MCF 10A (cell line): ENCODE results near the gene RBCK1. TPM values are rescaled to one million over a fixed set of nuclear protein-coding genes. Genes with fewer than 3 reads are reported as not detected.

Experiments
- total RNA-seq: library from RNA; stranded (reverse); gene quantifications from 2 replicates; pipeline ENCODE4 v1.2.3, GENCODE V29; 2022

RBCK1 gene
- total RNA-seq, 1 experiment from 2014 or later = 353 TPM

Other genes starting within 250 kb of the RBCK1 start
- not detected in 2 replicates for gene DEFB128, start 218.6 kb upstream of the RBCK1 start, total RNA-seq
- not detected in 2 replicates for gene DEFB129, start 181.0 kb upstream of the RBCK1 start, total RNA-seq
- not detected in 2 replicates for gene DEFB132, start 150.6 kb upstream of the RBCK1 start, total RNA-seq
- gene C20orf96, start 117.5 kb upstream of the RBCK1 start, total RNA-seq = 2.4 and 3.8 TPM in 2 replicates
- gene ZCCHC3, start 110.7 kb upstream of the RBCK1 start, total RNA-seq = 11.7 and 12.1 TPM in 2 replicates
- 17.2 and 17.6 TPM in 2 replicates for gene SOX12, start 82.7 kb upstream of the RBCK1 start, total RNA-seq
- gene NRSN2, start 61.2 kb upstream of the RBCK1 start, total RNA-seq = 8.2 and 8.4 TPM in 2 replicates
- gene TRIB3, start 27.5 kb upstream of the RBCK1 start, total RNA-seq = 477 and 598 TPM in 2 replicates
- gene TBC1D20, start 54.2 kb downstream of the RBCK1 start, total RNA-seq = 32.5 and 36.0 TPM in 2 replicates
- 271 and 297 TPM in 2 replicates for gene CSNK2A1, start 135.5 kb downstream of the RBCK1 start, total RNA-seq
- gene TCF15, start 202.0 kb downstream of the RBCK1 start, total RNA-seq = not detected in 2 replicates
- gene SRXN1, start 244.9 kb downstream of the RBCK1 start, total RNA-seq = 42.6 and 43.4 TPM in 2 replicates